Measurements from ENCODE around the gene GPR107. TPM values are rescaled to one million over a fixed set of nuclear protein-coding genes. Genes with fewer than 3 reads are reported as not detected.
A peak's percentile ranks its signal among the peaks of the same experiment; 100 is the strongest.
"Not testable (repeated sequence)": the region's sequence is repeated elsewhere in the genome, so short reads cannot be mapped to it uniquely, and the experiment has no call there.

GPR107 gene
- total RNA-seq, 6 experiments from 2014 or later, result 12.6 to 18.2 (median 14.5) TPM

DNA sequence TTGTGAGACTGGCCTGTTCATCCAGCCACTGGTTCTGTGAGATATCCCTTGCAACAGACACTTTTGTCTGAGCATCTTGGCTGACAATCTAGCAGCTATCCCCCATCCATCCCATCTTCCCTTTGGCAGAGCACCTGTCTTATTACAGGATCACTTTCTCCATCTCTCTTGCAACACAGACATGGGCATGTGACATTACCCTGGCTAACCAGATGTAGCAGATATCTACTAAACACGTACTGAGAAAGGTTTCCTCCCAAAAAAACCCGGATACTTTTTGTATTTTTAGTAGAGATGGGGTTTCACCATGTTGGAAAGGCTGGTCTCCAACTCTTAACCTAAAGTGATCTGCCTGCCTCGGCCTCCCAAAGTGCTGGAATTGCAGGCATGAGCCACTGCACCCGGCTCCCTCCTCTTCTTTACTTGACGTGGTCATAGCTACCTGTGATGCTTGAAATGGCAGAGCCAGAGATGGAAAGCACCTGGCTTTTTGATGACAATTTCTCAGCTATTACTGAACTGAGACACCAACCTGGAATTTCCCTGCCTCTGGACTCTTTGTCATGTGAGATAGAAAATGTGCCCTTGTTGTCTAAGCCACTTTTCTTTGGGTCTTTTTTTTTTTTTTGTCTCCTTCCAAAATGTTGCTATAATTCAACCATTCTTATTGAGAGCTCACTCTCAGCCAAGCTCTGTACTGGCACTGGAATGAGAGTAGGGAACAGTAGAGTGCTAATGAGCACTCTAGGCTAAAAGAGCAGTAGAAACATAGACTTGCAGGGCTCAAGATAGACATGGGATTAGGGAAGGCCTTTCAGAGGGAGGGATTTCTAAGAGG lies 43.3 kb upstream of the GPR107 start:
- no peak for TF ChIP-seq POLR2A (IDR thresholded peaks at IDR 0.05)
- TF ChIP-seq, protein P1, sequence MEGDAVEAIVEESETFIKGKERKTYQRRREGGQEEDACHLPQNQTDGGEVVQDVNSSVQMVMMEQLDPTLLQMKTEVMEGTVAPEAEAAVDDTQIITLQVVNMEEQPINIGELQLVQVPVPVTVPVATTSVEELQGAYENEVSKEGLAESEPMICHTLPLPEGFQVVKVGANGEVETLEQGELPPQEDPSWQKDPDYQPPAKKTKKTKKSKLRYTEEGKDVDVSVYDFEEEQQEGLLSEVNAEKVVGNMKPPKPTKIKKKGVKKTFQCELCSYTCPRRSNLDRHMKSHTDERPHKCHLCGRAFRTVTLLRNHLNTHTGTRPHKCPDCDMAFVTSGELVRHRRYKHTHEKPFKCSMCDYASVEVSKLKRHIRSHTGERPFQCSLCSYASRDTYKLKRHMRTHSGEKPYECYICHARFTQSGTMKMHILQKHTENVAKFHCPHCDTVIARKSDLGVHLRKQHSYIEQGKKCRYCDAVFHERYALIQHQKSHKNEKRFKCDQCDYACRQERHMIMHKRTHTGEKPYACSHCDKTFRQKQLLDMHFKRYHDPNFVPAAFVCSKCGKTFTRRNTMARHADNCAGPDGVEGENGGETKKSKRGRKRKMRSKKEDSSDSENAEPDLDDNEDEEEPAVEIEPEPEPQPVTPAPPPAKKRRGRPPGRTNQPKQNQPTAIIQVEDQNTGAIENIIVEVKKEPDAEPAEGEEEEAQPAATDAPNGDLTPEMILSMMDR (IDR thresholded peaks at IDR 0.05), result no peak
- H3K4me3 ChIP-seq, result no peak overlapping the region
- H3K9me3 ChIP-seq, result no peaks in the 10 kb centered on the region
- H3K27me3 ChIP-seq, result no peaks in the 10 kb centered on the region
- H3K4me1 ChIP-seq, result peaks cover 0 to 13% (median 4%) of the 10 kb centered on the region in 4 donors
- 48% methylated on average over 4 of the region's 5 CpGs for WGBS (ENCODE audit: insufficient coverage, low coverage, low lambda C conversion rate, missing lambda C conversion rate)
- intact Hi-C loops (cut with DNase I), result no loop called here
- DNase-seq (no peak), ATAC-seq (peak in 2 of 4 donors; percentile 51 to 60)
- no peaks in the 10 kb centered on the region for H3K36me3 ChIP-seq
- H3K27ac ChIP-seq, result no peak overlapping the region

GRCh38 chr9:130013326-130013725 lies 40.4 kb upstream of the GPR107 start:
- no peaks in the 10 kb centered on the region for H3K9me3 ChIP-seq
- no peak for ATAC-seq
- intact Hi-C loops (cut with DNase I), result no loop called here
- H3K36me3 ChIP-seq, result no peaks in the 10 kb centered on the region
- no peak for TF ChIP-seq POLR2A (IDR thresholded peaks at IDR 0.05)
- TF ChIP-seq, protein P1 (IDR thresholded peaks at IDR 0.05), result no peak
- H3K27ac ChIP-seq, result no peak overlapping the region
- WGBS (ENCODE audit: insufficient coverage, low coverage, low lambda C conversion rate, missing lambda C conversion rate), result 65% methylated on average over 2 of the region's 2 CpGs
- H3K4me3 ChIP-seq, result no peak overlapping the region
- H3K4me1 ChIP-seq, result peaks cover 0 to 8% (median 4%) of the 10 kb centered on the region in 4 donors
- no peak for DNase-seq
- no peaks in the 10 kb centered on the region for H3K27me3 ChIP-seq

DNA sequence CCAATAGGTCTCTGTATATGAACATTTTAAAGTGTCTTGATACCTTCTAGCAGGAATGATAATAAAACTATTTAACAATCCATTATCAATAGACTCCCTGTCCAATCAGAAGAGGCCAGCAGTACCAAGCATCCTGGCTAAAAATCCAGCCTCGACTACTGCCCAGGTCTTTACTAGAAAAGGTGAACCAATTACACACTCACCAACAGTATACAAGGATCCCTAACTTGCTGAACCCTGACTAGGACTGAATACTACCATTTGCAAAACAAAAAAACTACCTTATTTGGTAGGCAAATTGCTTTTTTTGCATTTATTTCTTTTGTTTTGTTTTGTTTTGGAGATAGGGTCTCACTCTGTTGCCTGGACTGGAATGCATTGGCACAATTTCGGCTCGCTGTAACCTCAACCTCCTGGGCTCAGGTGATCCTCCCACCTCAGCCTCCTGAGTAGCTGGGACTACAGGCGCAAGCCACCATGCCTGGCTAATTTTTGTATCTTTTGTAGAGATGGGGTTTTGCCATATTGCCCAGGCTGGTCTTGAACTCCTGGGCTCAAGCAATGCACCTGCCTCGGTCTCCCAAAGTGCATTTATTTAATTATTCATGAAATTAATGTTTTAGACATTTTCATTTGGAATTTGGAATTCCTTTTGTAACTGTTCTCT lies 38.2 kb upstream of the GPR107 start:
- 98% methylated on average over 4 of the region's 5 CpGs for WGBS (ENCODE audit: insufficient coverage, low coverage, low lambda C conversion rate, missing lambda C conversion rate)
- Histone ChIP-seq H3K9me3 (no peaks in the 10 kb centered on the region), H3K27me3 (no peaks in the 10 kb centered on the region), H3K36me3 (no peaks in the 10 kb centered on the region), H3K27ac (no peak overlapping the region), H3K4me3 (no peak overlapping the region), H3K4me1 (no peaks in the 10 kb centered on the region)
- DNase-seq (no peak), ATAC-seq (no peak)
- no peak for TF ChIP-seq POLR2A (IDR thresholded peaks at IDR 0.05)
- TF ChIP-seq, protein P1 (IDR thresholded peaks at IDR 0.05), result no peak
- intact Hi-C loops (cut with DNase I), result no loop called here

DNA sequence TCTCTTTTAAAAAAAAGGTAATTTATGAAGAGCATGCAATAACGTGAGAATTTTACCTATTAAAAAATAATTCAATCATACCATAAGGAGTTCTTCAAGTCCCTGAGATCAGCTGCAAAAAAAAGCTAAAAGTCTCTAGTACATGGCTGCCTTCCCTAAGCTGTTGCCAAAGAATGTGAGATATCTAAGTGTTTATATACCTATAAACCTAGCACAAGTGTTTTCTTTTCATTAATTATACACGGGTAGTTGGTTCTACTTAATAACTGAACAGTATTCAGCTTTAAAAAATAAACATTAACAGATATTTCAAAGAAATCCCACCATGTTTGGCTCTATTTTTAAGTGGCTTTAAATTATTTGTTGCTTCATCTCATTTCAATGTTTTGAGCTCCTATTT lies 36.6 kb upstream of the GPR107 start:
- H3K27me3 ChIP-seq, result no peaks in the 10 kb centered on the region
- intact Hi-C loops (cut with DNase I), result no loop called here
- no peak for ATAC-seq
- no peak overlapping the region for H3K4me3 ChIP-seq
- H3K4me1 ChIP-seq, result no peaks in the 10 kb centered on the region
- no peaks in the 10 kb centered on the region for H3K36me3 ChIP-seq
- no peak for DNase-seq
- 70% methylated on average over 2 of the region's 2 CpGs for WGBS (ENCODE audit: insufficient coverage, low coverage, low lambda C conversion rate, missing lambda C conversion rate)
- no peak overlapping the region for H3K27ac ChIP-seq
- TF ChIP-seq POLR2A (IDR thresholded peaks at IDR 0.05), result no peak
- TF ChIP-seq, protein P1 (IDR thresholded peaks at IDR 0.05), result no peak
- no peaks in the 10 kb centered on the region for H3K9me3 ChIP-seq

- H3K27ac ChIP-seq; H3K4me3 ChIP-seq; intact Hi-C loops (cut with DNase I); DNase-seq; H3K36me3 ChIP-seq; H3K9me3 ChIP-seq; H3K4me1 ChIP-seq; ATAC-seq; H3K27me3 ChIP-seq: not testable (repeated sequence)
- over 99% methylated on average over 8 of the region's 8 CpGs for WGBS (ENCODE audit: insufficient coverage, low coverage, low lambda C conversion rate, missing lambda C conversion rate)
Observed at GRCh38 chr9:130017510-130017909, 36.2 kb upstream of the GPR107 start.

All from right lobe of liver (tissue), 6 donors.